ENCODE results near the gene TMEM164.
"Not testable (repeated sequence)": the region's sequence is repeated elsewhere in the genome, so short reads cannot be mapped to it uniquely, and the experiment has no call there.

The TMEM164 gene

GRCh38 chrX:110138557-110138956, 135.6 kb downstream of the TMEM164 start:
- no peak for DNase-seq

DNA sequence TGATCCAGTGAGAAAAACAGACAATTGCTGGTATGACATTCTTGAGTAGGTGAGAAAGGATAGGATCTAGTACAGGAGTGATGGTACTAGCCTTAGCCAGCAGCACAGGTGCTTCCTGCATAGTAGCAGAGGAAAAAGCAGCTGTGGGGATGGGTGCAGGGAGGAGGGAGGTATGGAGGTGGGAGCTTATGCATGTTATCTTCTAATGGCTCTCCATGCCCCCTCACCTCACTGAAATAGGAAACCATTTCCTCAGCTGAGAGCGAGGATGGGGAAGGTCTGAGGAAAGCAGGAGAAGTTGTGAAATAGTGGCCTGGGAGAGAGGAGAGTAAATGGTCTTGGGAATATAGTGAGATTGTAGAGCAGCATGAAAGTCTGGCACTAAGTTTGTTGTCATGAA, 136.3 kb downstream of the TMEM164 start:
- no peak for DNase-seq

- DNase-seq: no peak
Measured at GRCh38 chrX:110142096-110142495, 139.2 kb downstream of the TMEM164 start.

DNA sequence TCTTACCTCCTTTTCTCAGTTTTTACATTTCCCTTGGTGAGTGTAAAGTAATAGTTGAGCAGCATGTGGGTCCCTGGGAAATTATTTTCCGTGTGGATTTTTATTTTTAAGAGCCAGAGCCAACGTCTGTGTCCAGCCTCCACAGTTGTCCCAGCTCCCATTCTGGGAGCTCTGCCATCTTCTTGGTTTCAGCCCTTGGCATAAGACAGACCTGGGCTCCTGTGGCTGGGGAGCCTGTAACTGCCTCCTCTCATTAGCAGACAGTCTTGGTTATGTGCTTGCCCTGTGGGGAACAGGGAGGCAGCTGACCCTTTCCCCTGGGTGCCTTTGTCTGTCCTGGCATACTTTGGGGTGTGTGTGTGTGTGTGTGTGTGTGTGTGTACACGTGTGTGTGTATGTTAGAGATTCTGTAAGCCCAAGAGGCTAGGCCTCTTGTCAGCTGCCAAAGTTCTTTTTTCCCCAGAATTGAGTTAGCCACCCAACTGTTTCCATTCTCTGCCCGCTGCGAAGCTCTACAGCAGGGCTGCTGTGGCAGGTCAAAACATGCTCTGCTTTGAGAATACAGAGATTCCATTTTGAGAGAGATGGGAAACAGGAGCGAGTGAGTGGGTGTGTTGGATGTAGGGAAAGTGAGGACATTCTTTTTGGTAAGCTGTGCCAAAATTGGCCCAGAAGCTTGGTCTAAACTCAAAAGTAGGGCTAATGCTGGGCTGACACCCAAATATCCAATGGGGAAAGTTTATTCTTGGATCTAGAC, 140.7 kb downstream of the TMEM164 start:
- DNase-seq: no peak

GRCh38 chrX:110145311-110145710, 142.4 kb downstream of the TMEM164 start:
- no peak for DNase-seq

GRCh38 chrX:110145854-110146253, 142.9 kb downstream of the TMEM164 start:
- peak; percentile 13 for DNase-seq

DNA sequence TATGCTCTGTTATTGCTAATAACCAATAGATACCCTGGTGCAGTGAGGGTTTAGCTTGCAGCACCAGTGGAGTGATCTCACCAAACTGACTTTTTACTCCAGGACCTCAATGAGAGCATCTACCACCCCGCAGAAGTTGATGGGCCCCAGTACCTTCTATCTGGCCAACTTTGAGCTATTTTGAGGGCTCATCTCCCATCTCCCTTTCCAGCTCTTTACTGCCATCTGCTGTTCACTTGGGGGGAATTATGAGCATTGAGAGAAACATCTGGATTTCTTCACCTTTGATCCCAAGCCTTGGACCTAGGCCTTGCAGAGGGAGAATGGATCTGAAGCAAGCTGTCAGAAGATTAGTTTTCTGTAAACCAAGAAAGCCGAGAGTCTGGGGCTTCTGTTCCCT, 143.6 kb downstream of the TMEM164 start:
- DNase-seq: no peak

DNA sequence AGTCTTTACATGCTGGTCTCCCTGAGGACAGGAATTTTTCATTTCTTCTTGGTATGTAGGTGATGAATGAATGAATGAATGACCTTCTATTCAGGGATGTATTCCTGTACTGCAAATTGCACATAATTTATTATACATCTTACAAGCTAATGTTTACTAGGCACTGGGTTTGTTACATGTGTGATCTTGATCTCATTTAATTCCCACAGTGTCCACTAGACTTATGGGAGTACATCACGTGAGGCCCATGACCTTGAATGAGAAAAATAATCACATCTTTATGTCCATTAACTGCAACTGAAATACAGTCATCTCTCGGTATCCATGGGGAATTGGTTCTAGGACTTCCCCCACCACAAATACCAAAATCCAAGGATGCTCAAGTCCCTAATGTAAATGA, 150.3 kb downstream of the TMEM164 start:
- DNase-seq: no peak

GRCh38 chrX:110153896-110154295, 151.0 kb downstream of the TMEM164 start:
- no peak for DNase-seq

- DNase-seq: not testable (repeated sequence)
Measured at GRCh38 chrX:110154328-110154727, 151.4 kb downstream of the TMEM164 start.

- DNase-seq: no peak
Measured at GRCh38 chrX:110155759-110156158, 152.8 kb downstream of the TMEM164 start.

- no peak for DNase-seq
Measured at GRCh38 chrX:110156167-110156754, 153.3 kb downstream of the TMEM164 start.

DNA sequence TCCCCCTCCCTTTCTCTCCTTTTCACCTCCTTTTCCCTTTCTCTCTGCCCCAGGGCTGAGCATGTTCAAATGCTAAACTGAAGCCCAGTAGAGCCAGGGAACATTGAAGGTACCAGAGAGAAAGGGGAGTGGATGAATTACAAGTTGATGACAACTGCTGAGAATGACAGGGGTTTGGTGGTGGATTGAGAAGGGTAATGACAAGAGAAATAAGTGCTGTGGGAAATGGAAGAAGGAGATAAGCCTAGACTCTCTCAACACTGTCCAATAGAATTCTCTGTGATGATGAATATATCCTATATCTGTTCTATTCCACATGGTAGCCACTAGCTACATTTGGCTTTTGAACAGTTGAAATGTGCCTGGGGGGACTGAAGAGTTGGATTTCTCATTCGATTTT, 154.5 kb downstream of the TMEM164 start:
- no peak for DNase-seq

- no peak for DNase-seq
Measured at GRCh38 chrX:110159235-110159634, 156.3 kb downstream of the TMEM164 start.

DNA sequence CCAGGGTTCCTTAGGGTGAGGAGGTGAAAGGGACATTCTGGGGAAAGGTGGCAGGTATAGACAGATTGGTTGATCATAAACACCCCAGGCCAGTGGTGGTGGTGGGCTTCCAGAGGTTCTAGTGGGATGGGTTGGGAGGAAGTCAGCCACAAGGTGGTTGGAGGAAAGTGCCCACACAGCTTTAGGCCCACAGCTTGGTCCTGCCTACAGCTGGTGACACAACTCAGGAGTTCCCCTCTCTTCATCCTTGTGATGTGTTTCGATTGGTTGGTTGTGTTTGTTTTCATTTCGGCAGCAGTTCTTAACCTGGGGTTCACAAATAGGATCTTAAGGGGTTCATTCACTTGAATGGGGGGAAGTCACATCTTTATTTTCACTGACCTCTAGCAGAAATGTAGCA, 157.0 kb downstream of the TMEM164 start:
- no peak for DNase-seq

DNA sequence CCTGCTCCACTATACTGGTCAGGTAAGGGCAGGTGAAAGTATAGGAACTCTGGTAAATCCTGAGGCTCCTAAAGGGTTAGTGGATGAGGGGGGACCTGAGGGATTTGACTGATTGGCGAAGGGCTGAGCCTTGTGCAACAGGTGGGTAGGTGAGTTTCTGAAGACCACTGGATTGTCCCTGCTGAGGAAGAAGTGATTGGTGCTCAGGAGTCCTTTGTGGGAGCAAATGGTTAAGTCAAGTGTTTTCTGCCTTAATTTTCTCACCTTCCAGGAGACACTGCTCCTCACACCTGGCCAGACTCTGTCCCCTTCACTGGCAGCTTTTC, 158.4 kb downstream of the TMEM164 start:
- DNase-seq: no peak

DNA sequence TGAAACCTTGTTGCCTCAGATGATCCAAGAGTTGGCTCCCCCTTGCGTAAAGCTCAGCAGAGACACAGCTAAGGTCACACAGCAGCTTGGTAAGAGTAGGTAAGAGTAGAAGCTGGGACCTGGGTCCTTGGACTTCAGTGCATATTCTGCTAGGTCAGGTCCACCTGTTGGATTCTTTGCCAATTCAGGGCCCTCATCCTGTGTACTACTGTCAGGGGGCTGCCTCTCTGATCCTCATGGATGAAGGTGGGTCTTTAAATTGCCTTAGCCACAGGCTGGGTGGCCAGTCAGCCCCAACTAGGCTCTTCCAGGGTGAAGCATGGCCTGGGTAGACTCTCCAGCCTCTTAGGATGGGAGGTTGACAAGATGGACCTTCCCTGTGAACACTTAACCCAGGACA, 159.2 kb downstream of the TMEM164 start:
- no peak for DNase-seq

DNA sequence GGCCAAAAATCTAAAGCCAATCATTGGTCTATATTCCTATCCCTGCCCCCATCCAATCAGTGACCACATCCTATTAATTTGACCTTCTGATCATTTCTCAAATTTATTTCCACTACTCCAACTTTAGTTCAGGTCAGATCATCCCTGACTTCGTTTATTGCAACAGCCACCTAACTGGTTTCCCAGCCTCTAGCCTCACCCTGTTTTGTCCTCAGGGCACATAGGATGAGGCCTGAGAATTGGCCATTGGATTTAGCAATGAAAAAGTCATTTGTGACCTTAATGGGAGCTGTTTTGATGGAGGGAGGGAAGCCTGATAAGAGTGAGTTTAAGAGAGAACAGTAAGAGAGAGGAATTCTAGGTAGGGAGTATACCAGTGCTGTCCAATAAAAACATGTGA, 160.0 kb downstream of the TMEM164 start:
- no peak for DNase-seq

- DNase-seq: no peak
Measured at GRCh38 chrX:110163488-110163887, 160.6 kb downstream of the TMEM164 start.

DNA sequence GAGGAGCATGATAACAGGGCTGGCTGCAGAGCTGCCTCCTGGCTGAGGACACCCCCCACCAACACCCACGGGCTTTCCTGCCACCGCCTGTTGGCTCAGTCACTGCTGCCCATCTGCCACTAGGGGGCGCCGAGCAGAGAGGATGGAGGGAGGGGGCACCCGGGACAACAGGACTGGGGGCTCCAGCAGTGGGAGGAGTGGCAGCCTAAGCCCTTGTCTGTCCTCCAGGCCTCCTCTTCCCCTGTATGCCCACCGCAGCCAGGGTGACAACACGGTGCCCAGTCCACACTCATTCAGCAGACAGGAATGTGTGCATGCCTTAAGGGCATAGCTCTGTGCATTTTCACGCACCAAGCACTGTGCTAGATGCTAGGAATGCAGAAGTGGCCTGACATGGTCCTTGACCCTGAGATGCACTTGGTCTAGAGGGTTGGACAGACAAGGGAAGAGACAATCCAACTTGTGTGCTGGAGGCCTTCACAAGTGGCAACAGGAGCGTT, 165.1 kb downstream of the TMEM164 start:
- DNase-seq: peak; percentile 22

DNA sequence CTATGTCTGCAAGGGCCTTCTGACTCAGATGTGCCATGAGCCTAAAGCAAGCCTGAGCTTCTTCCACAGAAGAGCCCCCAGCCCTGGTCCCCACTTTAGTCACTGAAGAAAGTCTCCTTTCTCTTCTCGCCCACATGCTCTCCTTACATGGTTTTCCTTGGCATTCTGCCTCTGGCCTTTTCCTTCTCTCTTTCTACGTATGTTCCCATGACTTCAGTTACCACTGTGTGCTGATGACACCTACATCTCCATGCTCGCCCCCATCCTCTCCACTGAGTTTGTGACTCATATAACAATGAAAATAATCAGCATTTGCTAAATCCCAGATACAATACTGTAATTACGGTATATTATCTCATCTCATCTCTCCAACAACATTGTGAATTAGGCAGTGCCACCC, 165.7 kb downstream of the TMEM164 start:
- DNase-seq: no peak

DNA sequence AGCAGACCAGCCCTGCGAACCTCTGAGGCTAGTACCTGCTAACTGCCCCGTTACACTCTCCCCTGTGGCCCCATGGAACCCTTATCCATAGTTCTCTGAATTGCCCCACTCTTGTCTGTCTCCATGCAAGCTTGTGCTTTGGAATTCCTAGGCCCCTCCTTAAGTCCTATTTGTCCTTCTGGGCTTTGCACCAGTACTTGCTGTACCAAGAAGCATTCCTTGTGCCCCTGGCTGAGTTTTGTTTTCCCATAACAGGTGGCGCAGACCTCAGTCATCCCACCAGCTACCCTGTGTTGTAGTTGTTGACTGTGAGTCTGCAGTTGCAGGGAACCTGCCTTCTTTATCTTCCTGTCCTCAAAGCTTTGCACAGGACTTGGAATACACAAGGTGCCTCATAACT, 167.1 kb downstream of the TMEM164 start:
- no peak for DNase-seq

- DNase-seq: no peak
Measured at GRCh38 chrX:110171442-110171841, 168.5 kb downstream of the TMEM164 start.

- no peak for DNase-seq
Measured at GRCh38 chrX:110172215-110172614, 169.3 kb downstream of the TMEM164 start.

Data from stimulated activated CD4-positive, alpha-beta T cell treated with anti-CD3 and anti-CD28 coated beads, Interleukin-12 subunit alpha, Interleukin-12 subunit beta, amount 100 ng/mL, for 4 hours (primary cell).